Measurements from ENCODE around the gene FMO2.

DNA sequence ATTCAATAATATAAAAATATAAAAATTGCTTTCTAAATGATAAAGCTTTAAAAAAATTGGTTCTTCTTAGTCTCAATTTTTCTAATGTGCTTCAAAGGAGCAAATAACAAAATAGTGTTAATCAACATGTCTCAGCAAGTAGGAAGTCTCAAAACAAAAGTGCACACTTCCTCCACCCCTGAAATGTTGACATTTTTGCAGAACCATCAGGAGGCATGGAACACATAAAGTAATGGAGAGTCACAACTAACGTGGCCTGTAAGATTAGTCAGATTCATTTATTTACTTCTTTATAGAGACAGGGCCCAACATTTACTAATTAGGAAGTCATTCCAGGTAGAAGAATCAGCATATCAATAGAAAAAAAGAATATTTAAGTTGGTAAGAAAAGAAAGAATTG is 34.9 kb upstream of the FMO2 start:
- TF ChIP-seq OSR1 (CRISPR knock-in tag; IDR thresholded peaks at IDR 0.05) (no peak), TOX (CRISPR knock-in tag; IDR thresholded peaks at IDR 0.05; ENCODE audit: borderline replicate concordance) (no peak), TCF4 (CRISPR knock-in tag; IDR thresholded peaks at IDR 0.05; ENCODE audit: borderline replicate concordance) (no peak)
- TF ChIP-seq, protein P1, sequence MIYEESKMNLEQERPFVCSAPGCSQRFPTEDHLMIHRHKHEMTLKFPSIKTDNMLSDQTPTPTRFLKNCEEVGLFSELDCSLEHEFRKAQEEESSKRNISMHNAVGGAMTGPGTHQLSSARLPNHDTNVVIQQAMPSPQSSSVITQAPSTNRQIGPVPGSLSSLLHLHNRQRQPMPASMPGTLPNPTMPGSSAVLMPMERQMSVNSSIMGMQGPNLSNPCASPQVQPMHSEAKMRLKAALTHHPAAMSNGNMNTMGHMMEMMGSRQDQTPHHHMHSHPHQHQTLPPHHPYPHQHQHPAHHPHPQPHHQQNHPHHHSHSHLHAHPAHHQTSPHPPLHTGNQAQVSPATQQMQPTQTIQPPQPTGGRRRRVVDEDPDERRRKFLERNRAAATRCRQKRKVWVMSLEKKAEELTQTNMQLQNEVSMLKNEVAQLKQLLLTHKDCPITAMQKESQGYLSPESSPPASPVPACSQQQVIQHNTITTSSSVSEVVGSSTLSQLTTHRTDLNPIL (CRISPR knock-in tag; IDR thresholded peaks at IDR 0.05; ENCODE audit: low read depth), result no peak

All from SK-N-SH treated with all-trans-retinoic acid at 6 μM for 48 hours (cell line).